ENCODE data around the gene CNTN5.
"Not testable (repeated sequence)": the region's sequence is repeated elsewhere in the genome, so short reads cannot be mapped to it uniquely, and the experiment has no call there.

The CNTN5 gene

DNA sequence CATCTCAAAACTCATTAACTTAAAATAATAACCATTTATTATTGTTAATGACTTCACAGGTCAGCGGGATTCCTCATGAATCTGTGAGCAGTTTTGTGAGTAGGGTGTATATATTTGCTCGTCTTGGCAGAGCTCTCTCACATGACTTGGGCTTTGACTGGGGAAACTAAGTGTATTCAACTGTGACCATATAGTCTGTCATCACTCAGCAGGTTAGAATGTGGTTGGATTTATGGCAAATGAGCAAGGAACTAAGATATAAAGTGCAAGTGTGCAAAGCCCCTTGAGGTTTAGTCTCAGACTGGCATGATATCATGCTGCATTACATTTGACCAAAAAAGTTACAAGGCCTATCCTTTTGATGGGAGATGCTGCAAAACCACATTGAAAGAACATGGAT is 254.8 kb downstream of the CNTN5 start:
- DNase-seq (ENCODE audit: low read depth in 3 of 3) = no peak

DNA sequence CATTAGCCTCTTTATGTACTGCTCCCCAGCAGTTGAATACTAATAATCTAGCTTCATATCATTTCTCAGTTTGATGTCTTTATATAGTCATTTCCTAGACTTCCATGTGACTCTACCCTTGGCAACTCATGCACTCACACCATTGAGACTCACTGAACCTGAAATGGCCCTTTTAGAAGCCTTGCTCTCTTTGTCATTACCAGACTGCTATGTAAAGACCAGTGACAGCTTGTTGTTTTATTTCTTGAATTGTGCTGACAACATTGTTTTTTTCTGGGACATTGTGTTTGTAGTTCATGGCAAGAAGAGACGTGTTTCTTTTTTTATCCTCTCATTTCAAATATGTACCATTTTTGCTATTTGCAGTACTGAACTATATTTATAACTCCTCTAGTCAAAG is 256.5 kb downstream of the CNTN5 start:
- DNase-seq (ENCODE audit: low read depth in 3 of 3) = no peak

DNA sequence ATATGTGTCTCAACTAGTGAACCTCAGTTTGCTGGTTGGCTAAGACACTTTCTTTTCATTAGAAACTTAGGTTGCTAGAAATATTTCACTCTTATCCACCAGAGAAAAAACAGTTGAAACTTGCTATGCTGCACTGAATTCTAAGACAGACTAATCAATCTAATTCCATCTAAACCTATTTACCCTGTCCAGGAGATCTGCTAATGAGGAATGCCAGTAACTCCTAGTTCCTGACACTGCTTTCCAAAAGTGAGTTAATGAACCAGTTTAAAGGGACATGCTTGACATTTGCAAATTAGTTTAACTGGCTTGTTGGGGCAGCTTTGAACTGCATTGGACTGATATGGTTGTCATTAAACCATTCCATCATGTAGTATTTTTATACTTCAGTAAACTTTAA is 258.5 kb downstream of the CNTN5 start:
- DNase-seq (ENCODE audit: low read depth in 3 of 3) = no peak

DNA sequence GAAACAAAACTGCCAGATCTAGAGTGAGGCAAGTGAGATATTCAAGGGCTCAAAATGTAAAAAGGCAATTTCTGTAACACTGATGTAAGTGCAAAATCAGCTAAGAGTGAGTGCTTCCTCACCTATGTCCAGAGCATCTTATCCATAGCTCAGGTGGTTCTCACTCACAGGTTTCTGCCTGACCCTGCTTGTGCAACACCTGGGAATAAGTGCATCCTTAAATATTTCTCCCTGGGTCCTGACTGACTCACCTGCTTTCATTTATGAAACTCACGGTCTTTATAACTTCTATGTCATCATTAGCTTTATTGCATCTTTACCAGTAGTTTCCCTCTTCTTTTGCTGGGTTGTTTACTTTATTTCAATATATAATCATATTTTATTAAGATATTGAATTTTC is 260.6 kb downstream of the CNTN5 start:
- no peak for DNase-seq (ENCODE audit: low read depth in 3 of 3)

DNA sequence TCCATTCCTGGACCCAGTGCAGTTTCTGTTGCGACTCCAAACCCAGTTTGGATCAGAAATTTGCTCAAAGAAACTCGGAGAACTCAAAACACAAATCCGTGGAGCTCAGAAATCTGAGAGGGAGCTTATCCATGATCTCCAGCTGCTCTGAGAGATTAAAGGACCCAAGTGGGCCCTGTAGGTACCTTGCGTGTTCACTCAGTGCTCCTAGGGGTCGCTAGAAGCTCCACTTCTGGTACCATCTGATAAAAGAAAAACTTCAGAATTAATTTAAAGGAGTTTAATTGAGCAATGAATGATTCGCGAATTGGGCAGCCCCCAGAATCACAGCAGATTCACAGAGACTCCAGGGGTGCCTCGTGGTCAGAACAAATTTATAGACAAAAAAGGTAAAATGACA is 277.2 kb downstream of the CNTN5 start:
- not testable (repeated sequence) for DNase-seq (ENCODE audit: low read depth in 3 of 3)

DNA sequence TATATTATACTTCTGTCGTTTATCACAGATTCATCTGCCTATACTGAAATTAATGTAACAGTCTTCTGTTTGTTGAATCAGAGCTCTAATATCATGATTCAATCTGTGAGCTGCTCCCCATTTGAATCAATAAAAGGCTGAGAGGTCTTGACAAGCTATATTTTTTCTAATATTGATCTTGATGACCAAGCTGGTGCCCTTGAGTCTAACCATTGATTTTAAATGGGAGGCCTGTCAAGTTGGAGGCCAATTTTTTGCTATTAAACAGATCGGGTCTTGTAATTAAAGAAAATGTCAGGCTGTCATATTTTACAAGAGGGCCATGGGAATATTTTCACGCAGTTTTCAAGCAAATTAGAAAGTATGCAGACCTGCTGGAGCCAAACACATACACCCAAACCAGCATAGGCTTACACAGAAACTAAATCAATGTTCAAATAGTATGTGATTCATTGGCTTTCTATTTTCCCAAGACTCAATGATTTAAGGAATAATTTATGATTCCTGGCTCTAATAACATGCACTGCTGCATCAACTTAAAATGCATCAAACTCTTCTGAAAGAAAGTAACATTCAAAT is 286.9 kb downstream of the CNTN5 start:
- no peak for DNase-seq (ENCODE audit: low read depth in 3 of 3)

DNA sequence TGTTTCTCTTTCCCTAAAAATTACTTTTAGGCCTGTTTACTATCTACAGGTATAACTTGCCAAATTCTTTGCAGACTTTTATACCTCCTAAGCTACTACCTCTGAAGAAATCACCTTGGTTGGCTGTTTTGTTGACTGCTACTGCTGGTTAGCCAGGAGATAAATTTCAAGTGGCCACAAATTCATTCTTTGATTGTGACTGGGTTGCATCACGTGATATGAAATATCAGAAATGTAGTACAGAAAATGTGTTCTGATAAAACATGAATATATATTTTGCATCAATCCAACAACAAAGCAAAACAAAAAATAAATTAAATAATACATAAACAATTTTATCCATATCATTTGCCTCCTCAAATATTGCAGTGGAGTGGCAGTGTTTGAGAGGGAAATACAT is 291.1 kb downstream of the CNTN5 start:
- no peak for DNase-seq (ENCODE audit: low read depth in 3 of 3)

DNA sequence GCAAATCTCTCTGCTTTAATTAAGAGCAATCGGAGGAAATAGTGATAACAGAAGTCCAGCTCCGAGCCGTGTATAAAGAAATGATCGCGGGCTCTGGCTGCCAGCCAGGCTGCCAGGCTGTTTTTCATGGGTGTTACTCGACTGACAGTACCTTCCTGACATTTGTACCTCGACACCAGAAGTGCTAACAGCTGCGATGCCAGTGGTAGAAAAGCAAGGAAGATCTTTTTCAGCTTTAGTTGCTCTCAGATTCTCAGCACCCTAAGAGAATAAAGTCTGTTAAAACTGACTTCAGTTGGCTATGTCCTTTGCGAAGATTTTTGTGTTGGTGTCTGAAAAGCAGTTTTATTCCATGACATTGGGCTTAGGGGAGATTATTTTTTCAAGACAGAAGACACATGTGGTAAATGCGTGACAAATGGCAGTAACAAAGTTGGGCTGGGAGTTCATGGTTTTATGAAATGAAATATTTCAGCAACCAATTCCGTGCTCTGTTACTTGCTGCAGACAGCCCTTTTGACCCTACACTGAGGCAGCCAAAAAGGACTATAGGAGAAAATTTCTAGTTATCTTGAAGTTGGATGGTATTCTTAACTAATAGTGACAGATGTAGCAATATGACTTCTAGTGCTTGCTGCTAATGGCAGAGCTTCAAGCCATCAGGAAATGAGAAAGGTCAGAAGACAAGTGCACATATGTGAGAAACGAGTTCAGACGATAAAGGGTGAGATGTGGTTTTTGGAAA is 296.2 kb downstream of the CNTN5 start:
- no peak for DNase-seq (ENCODE audit: low read depth in 3 of 3)

DNA sequence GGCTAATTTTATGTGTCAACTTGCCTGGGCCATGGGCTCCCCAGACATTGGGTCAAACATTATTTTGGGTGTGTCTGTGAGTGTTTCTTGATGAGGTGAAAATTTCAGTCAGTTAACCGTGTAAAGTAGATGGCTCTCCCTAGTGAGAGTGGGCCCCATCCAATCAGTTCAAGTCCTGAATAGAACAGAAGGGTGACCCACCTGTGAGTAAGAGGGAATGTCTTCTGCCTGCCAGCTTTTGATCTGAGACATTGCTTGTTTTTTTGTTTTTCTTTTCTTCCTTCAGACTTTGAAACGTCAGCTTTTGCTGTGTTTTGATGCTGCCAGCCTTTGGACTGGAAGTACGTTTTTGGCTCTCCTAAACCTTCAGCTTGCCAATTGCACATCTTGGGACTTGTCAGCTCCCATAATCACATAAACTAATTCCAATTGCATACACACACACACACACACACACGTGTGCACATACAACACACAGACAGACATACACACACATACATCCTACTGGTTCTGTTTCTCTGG is 300.1 kb downstream of the CNTN5 start:
- no peak for DNase-seq (ENCODE audit: low read depth in 3 of 3)

DNA sequence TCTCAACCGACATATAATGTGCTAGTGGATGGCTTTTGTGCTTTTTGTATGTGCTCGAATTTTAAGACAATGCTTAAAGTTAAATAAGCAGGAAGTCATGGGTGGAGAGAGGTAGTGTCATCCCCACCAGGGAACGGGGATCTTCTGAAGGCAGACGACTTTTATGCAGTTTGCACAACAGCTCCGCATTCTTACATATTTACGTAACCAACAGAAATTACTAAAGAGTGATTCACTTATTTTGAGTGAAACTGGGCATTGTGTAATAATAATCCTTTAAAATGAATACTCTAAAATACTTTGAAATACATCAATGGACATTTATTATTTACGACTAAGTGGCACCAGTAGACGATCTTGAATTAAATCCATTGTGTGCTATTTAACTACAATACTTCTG is 305.1 kb downstream of the CNTN5 start:
- no peak for DNase-seq (ENCODE audit: low read depth in 3 of 3)

DNA sequence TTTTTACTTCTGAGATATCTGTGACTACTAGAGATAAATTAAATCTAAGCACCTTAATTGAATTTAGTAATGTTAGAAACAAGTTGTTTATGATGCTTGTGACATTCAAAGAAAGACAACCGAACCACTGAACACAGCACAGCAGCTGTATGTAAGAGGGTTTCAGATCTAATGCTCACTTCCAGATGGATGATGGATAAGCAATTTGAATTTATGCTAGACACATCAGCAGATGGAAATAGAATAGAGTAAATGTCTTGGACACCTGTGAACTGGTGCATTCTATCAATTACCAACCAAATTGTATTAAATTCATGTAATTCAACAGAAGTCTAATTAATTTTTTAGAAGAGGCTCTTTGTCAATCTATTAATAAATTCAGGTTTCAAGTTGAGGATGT is 306.3 kb downstream of the CNTN5 start:
- no peak for DNase-seq (ENCODE audit: low read depth in 3 of 3)

DNA sequence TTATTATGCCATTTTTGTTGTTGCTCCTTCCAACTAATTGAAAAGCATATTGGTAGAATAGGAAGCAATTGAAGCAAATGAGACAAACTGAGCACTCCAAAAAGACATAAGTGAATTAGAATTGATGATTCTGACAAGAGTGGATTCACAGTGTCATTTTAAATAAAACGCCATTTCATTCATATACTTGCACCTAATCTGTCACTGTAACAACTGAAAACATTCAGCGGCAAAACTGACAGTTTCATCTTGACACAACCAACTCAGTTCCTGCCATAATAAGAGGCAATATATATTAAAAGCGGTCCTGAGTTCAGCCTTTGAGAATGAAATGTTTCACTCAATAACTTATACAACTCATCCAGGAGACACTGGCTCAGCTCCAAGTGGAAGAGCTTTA is 306.8 kb downstream of the CNTN5 start:
- no peak for DNase-seq (ENCODE audit: low read depth in 3 of 3)

DNA sequence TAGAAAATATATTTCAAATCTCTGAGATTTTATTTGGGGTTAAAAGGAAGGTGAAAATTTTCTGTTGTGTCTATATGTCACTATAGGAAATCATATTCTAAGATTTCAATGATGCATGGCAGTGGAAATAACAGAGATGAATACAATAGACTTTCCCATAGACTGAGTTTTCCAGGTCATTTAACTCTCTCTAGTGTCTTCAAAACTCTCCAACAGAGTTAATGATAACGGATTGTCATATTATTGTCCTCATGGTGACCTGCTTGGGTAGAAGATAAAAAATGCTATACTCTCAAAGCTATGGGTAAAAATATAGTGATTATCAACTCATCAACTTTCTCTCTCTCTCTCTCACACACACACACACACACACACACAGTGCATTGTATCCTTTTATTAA is 312.9 kb downstream of the CNTN5 start:
- DNase-seq (ENCODE audit: low read depth in 3 of 3) = no peak

DNA sequence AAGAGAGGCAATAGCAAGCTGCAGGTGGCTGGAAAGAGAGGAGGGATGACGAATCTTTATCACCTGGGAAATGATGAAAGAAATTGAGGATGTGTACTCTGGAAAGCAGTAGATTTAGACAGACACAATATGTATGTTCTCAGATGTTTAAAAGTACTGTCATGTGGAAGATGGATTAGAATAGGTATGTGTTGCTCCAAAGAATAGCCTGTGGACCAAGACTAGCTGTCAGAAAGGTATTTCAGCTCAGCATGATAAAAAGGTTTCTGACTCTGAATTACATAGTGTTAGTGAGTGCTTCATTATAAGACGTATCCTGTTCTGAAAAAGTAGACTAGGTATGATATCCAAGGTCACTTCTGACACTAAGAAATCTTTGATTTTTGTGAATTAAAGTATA is 322.4 kb downstream of the CNTN5 start:
- DNase-seq (ENCODE audit: low read depth in 3 of 3) = no peak

DNA sequence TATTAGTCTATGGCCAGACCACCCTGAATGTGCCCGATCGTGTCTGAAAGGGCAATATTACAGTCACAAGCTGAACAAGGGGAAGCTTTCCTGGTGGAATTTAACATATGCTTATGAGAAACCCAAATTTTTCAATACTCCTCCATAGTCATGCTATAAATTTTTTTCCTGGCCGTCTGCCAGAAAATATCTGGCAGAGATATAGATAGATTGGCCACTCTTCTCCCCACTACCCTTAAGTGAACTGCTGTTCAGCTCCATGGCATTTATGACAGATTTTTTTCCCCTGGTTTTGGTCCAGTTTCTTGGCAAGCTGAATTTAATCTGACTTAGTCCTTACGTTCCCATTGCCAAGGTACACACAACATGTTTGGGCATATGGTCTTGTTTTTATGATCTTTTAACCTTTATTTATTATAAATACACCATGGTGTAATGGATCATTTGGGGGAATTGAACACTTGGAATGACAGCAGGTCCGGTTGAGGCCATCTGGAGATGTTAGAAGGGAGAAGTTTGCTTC is 328.5 kb downstream of the CNTN5 start:
- no peak for DNase-seq (ENCODE audit: low read depth in 3 of 3)

DNA sequence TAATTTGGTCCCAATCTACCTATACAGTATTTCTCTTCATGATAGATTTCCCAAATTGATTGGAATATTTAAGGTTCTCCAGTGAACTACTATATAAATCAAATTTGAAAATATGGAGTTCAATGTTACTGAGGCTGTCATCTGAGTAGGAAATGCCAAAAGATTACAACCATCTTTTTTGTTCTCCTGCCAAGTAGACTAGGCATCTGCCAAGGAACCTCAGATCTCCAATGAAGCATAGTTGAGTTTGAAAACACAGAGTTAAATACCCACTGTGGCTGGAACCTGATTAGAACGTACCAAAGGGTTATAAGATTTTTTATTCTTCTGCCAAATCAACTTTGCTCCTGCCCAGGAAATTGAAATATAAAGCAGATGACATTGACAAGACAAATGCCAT is 330.9 kb downstream of the CNTN5 start:
- no peak for DNase-seq (ENCODE audit: low read depth in 3 of 3)

DNA sequence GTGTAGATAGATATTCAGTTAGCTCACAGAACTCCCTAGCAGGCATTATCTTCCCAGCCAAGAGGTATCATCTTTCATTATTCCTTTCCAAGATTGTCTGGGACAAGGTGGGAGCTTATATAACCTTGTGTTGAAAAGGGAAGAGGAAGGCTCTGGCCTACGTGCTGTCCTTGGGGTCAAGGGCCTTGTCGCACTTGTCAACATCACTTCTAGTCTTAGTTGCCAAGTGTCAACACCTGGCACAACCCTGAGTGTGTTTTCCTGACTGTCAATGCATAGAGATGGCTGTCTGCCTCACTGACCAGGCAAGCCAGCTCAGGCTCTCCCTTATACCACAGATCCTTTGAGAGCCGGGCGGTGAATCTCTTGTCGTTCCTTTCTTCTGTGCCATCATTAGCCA is 331.9 kb downstream of the CNTN5 start:
- no peak for DNase-seq (ENCODE audit: low read depth in 3 of 3)

DNA sequence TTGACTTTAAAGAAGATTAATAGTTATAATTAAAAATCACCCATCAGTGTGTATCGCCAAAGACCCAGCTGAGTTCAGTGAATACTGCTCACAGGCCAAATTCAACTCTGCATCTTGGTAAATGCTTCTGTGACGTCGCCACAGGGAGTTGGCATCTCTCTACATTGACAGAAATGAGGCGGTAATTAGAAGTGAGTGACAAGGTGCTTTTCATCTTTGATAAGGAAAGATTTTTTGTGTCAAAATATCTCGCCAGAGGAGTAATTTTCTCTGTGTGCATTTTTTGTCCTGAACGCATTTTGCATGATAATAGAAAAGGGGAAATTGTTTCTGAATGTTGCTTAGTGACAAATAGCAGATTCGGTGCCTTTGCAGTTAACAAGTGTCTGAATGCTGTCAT is 345.8 kb downstream of the CNTN5 start:
- no peak for DNase-seq (ENCODE audit: low read depth in 3 of 3)

DNA sequence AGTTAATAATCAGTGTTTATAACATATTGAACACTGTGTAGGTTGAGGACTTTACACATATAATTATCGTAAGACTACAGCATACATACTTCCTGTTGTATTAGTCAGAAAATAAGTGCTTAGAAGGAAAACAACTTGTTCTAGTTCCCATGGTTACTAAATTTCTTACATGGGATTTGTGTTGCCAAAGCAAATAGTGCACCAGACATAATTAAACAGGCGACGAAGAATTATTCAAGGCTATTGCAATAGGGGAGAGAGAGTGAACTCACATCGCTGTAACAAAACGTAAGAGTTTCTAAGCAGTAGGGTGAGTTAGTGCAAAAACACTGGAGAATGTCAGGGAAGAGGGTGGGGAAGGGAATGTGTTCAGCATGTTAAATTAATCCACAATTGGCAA is 347.8 kb downstream of the CNTN5 start:
- no peak for DNase-seq (ENCODE audit: low read depth in 3 of 3)

DNA sequence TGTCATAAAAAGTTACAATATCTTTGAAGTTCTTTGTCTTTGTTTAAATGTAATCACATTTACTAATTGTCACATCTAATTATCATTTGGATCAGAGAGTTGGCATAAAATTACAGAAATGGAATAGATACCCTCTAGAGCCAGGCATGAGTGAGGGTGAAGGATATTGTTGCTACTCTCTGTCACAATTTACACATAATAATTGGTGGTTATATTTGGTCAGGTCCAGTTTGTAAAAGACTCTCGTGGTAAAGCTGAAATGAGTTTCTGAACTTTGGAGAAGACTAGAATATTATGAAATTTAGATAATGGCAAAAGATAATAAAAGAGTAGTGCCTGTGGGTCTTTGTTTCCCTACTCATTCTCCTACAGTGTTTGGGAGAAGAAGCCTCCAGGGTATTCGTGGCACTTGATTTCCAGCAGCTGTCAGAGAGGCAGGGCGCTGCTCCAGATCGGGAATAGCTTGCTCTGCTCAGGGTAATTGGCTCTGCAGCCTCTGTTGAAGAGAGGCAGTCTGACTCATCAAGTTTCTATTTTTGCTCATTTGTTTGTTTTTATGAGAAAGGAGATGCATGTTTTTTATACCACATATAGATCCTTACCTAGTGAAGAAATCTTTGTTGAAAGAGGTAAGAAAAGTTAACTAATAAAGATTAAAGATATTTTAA is 349.9 kb downstream of the CNTN5 start:
- no peak for DNase-seq (ENCODE audit: low read depth in 3 of 3)

DNA sequence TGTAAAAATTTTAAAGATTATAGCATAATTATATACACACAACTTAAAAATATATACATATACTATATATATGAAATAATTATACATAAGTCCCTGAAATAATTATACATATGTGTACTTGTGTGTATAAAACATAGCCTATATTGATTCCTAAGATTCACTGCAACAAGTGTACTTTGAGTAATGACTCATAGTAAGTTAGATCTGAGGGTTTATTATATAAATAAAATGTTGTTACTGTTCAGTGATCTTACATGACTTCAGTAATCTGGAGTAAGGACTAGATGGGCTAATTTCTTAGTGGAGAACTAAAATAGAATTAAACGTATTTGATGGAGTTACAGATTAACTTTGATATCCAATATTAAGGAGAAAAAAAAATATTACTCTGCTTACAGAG is 350.5 kb downstream of the CNTN5 start:
- no peak for DNase-seq (ENCODE audit: low read depth in 3 of 3)

DNA sequence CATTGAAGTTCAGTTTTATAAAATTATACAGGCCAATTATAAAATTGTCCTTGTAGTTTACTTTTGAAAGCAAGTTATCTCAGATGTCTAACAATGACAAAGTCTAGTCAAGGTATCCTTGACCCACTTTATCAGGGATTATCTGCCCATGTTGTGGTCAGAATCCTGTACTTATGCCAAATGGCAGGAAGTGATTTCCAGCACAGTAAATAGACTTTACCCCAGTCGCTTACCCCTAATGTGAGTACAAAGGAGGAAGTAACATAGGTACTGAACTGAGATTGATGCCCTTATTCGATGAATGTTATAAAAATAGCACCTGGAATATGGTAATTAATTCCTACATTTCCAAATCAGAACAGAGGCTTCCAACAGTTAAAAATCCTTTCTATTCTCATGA is 355.7 kb downstream of the CNTN5 start:
- DNase-seq (ENCODE audit: low read depth in 3 of 3) = no peak

DNA sequence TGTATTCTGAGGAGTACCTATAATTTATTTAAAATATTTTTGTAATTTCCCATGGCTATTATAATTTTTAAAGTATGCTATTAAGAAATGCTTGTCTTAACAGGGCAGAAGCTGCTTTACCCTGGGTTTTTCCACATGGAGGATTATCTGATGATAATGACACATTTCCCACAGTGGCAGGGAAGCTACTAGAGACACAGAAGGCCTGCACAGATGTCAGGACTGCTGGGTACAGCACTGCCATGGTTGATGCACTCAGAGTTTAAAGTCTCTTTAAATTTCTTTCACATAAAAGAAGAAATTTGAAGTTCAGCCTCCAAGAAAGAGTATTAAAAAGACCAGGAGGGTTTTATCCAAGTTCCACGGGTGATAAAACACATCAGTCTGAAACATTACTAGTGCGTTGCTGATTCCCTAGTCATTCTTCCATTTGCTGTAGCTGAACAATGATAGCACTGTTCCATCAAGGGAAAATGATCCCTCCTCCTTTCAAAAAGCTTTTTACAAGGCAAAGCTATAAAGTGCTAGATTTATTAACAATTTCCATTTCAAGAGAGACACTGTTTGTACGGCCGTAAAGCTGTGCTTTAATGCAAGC is 363.0 kb downstream of the CNTN5 start:
- no peak for DNase-seq (ENCODE audit: low read depth in 3 of 3)

Measured in stimulated activated CD4-positive, alpha-beta T cell treated with anti-CD3 and anti-CD28 coated beads, TNF-alpha, amount 100 ng/mL, for 24 hours (primary cell).